SHP77 (cell line): ENCODE results near the gene BRMS1.
A peak's percentile ranks its signal among the peaks of the same experiment; 100 is the strongest.
"Not testable (repeated sequence)": the region's sequence is repeated elsewhere in the genome, so short reads cannot be mapped to it uniquely, and the experiment has no call there.

Experiments used
- DNase-seq, 2 experiments: peaks; one replicate each; lab custom pipeline; 2025; lab: John Stamatoyannopoulos, UW

The BRMS1 gene

DNA sequence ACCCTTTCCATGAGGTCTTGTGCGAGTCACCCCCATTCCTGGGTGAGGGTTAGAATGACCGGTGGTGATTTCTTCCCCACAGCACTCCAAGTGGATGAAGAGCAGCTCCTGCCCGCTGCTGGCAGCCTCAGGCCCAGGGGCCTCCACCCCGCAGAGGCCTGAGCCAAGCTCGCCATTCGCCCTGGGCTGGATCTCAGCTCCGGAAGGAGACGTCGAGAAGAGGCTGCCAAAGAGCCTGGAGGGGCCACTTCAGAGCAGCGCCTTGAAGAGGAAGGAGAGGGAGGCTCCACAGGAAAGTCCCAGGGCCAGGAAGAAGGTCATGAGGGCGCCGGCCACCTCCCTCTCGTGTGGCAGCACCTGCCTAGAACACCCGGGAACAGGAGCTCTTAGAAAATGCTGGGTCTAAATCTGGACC, 18.3 kb upstream of the BRMS1 start:
- no peak for DNase-seq

GRCh38 chr11:66362481-66363147, 17.7 kb upstream of the BRMS1 start:
- DNase-seq = no peak

DNA sequence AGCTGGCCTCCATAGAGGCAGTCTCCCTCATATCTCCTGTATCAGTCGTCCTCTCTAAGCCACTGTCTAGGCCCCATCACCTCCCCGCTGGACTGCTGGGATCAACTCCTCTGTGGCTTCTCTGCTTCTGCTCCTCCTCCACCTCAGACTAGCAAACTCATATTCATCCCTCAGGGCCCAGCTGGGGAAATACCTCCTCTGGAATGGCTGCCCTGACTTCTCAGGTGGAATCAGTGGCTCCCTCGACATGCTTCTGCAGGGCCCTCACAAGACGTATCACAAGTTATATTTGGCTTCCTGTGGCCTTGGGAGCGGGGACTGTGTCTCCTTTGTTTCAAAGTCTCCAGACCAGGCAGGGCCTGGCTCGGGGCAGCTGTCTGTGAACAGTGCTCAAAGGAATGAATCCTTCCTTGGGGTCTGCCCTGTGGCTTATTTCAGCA, 16.6 kb upstream of the BRMS1 start:
- DNase-seq = no peak

GRCh38 chr11:66360406-66361073, 15.6 kb upstream of the BRMS1 start:
- DNase-seq = no peak

- no peak for DNase-seq
Observed at GRCh38 chr11:66359662-66360087, 14.8 kb upstream of the BRMS1 start.

DNA sequence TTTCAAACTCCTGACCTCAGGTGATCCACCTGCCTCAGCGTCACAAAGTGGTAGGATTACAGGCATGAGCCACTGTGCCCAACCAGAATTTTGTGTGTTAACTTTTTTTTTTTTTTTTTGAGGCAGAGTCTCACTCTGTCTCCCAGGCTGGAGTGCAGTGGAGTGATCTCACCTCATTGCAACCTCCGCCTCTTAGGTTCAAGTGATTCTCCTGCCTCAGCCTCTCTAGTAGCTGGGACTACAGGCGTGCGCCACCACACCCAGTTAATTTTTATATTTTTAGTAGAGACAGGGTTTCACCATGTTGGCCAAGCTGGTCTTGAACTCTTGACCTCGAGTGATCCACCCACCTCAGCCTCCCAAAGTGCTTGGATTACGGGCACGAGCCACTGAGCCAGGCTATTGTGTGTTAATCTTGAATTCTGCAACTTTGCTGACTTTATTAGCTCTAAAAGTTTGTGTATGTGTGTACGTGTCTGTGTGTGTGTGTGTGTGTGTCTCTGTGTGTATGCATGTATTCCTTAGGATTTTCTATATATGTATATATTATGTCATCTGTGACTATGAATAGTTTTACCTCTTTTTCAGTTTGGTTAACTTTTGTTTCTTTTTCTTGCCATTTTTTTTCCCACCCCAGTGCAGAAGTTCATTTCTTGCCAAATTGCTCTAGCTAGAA, 5.8 kb upstream of the BRMS1 start:
- not testable (repeated sequence) for DNase-seq

DNA sequence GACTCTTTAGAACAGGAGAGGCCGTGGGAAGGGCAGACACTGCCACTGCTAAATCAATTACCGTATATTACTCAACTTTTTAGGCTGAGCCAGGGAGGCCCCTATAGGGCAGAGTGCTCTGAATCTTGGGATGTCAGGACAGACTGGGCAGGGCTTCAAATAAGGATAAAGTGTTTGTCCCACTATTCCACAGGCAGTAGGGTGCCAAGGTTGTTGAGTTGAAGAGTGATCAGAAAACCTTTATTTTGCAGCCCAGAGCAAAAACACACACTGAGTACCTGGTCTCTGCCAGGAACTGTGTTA, 4.1 kb upstream of the BRMS1 start:
- DNase-seq = no peak

DNA sequence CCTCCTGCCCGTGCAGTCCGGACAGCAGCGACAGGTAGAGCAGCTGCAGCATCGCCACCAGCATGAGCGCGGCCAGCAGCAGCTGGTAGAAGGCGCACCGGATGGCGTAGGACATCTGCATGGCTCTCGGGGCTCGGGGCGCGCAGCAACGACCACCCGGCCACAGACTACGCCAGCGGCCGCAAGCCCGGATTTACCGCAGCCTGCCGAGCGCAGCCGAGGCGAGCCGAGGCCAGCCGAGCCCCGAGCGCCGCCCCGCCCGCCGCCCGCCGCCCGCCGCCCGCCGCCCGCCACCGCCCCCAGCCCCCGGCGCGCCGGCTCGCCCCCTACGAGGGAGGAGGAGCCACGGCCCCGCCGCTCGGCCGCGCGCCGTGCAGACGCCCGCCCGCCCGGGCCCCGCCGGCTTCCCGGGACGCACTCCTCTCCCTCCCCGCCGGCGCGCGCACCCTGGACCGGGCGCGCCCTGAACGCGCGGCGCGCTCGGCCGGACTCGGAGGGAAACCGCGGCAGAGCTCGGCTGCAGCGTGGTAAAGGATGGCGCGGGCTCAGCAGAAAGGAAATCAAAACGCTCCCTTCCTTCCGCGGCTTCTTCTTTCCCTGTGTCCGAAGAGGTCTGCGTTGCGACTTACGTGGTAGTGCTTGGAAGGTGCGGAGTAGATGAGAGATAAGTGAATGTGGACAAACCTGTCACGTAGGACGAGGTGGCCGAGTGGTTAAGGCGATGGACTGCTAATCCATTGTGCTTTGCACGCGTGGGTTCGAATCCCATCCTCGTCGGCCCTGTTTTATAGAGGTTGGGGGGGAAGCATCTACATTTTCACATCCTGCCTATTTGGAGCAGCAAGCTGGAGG, 2.7 kb upstream of the BRMS1 start, which contains the start of gene B4GAT1:
Gene B4GAT1 (minus strand): TSS at position 205 of the 852 bp plus-strand sequence. CDS start 84 bp downstream, at position 121.
- peak; percentile 83 to 90 for DNase-seq

- DNase-seq = no peak
Observed at GRCh38 chr11:66346476-66347424, 1.8 kb upstream of the BRMS1 start.

- DNase-seq = no peak
Observed at GRCh38 chr11:66345316-66345649, 379 bp upstream of the BRMS1 start.

DNA sequence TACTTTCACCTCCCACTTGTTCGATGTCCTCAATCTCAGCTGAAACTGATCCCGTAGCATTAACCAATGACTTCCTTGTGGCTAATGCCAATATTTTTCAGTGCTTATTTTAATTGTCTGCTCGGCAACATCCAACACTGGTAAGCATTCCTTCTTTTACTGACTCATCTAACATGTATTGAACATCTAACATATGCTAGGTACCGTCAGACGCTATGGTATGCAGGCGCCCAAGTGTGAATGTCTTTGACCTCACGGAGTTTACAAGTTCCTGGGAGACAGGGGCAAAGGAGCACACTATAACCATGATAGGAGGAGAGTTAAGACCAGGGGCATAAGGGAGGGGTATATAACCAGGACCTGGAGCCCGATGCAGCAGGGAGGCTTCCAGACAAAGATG, 1.7 kb downstream of the BRMS1 start:
- no peak for DNase-seq

DNA sequence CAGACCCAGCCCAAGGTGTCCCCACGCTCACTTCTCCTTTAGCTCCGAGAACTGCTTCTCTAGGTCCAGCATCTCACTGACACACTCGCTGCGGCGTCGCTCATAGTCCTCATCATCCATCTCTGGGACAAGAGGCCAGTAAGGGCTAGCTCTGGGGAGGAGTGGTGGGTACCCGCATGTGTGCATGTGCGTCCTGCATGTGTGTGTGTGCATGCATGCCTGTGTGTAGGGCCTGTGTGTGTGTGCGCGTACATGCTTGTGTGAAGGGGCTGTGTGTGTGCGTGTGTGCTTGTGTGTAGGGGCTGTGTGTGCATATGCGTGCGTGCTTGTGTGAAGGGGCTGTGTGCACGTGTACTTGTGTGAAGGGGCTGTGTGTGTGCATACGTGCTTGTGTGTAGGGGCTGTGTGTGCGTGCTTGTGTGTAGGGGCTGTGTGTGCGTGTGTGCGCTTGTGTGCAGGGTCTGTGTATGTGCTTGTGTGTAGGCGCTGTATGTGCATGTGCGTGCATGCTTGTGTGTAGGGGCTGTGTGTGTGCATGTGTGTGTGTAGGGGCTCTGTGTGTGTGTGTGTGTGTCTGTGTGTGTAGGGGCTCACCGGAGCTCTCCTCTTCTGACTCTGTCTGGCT, 3.3 kb downstream of the BRMS1 start:
- DNase-seq = no peak

DNA sequence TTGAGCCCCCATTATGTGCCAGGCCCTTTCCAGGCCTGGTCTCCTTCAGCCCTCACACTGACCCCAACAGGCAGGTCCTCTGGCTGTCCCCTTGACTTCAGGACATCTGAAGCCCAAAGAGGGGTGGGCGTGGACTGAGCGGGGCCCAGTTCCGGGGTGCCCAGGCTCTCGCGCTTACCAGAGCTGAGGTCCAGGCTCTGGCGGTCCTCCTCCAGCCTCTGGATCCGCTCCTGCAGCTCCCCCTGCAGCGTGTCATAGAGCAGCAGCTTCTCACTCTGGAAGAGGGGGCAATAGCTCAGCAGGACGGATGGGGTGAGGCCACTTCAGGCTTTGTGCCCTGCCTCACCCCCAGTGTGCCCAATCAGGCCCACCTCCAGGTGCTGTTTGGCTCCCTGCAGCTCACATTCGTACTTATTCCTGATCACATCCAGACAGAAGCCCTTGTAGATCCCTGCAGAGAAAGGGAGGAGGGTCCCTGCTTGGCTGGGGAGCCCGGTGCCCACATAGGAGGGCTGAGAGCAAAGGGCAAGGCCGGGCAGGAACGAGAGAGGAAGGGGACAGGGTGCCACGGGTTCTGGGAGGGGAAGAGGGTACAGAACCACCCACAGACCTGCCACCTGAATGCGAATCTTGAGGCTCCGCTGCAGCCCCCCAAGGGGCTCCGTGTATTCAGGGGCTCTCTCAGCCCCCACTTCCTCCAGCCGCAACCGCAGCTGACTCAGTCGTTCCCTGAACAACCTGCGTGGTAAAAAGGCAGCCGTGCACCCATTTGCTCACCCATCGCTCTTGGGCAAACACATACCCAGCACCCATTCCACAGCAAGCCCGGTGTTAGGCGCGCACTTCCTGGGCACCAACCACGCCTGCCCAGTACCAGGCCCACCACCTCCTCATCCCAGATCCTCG, 4.1 kb downstream of the BRMS1 start:
- DNase-seq = no peak

GRCh38 chr11:66339686-66340483, 5.0 kb downstream of the BRMS1 start:
- DNase-seq = no peak

GRCh38 chr11:66339162-66339675, 5.7 kb downstream of the BRMS1 start:
- DNase-seq = no peak

DNA sequence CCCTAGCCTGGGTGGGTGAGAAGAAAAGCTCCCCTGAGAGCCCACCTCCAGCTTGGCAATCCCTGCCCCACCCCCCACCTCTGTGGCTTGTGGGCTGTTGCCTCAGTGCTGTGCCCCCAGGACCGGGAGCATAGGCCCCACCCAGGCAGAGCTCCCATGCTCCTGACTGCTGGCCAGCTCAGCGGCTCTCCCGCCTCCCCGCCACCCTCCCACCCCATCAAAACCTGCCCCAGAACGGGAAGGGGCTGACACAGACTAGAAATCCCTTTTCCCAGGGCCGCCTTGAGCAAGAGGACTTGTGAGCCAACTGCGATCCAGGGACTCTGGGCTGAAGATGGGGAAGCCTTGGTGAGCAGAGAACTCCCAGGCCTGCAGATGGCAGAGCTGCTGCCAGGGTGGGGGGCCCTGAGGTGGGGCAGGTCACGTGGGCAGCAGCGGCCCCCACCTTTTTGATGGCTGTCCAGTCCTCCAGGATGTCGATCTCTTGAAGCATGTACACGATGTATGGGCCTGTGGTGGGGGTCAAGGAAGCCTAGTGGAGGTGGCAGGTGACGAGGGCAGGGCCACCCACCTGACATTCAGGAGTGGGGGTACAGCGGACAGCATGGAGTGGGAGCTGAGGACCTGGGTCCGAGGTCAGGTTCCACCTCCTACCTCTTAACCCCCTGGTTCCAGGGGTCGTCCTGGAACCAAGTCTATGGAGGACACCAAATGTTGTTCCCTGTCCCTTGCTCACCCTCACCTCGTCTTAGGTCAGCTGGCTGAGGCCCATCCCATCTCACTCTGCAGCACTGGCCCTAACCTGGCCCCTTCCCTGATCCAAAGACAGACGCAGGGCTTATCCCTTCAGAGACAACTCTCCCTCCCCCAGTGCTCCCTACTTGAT, 6.4 kb downstream of the BRMS1 start:
- DNase-seq = no peak

DNA sequence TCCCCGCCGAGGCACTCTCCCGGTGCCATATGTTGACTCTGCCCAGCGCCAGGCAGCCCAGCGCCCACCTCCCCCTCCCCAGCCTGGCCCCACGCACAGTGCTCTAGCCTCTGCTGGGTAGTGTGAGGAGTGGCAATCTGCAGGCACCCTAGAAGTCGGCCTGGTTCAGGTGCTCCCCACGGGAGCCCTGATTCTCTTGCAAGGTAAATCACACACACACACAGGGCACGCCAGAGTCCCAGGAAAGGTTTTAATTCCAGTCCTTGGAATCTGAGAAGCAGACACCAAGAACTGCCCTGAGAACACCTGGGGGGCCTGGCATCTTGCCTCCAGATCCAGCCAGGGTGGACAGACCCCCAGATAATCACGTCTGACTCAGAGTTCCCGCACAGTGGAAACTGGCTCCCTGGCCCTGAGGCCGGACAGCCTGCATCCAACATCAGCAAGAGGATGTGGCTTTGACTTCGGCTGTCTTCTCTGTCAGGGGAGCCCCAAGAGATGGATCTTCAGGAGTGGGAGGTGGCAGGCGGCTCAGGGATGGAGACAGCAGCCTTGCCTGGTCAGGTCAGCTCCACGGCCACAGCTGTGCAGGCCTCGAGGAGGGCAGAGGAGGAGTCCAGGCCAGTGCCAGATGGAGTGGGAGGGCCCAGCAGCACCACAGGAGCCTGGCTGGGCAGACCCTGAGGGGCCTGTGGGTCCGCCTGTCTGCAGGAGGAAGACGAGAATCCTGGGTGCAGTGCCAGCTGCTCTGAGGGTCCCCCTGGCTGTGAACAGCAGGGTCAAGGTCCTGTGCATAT, 7.6 kb downstream of the BRMS1 start:
- no peak for DNase-seq
